Activated CD4-positive, alpha-beta T cell treated with anti-CD3 and anti-CD28 coated beads, Interleukin-2, Interleukin-6, amounts not matched to agents 100 ng/mL and 50 ng/mL, durations not matched to agents 16 hours and 8 hours (primary cell): ENCODE data around the gene APOBEC3C.
A peak's percentile ranks its signal among the peaks of the same experiment; 100 is the strongest.
"Not testable (repeated sequence)": the region's sequence is repeated elsewhere in the genome, so short reads cannot be mapped to it uniquely, and the experiment has no call there.

Source experiments
- DNase-seq: peaks from one replicate; pipeline ENCODE4 v3.0.0-alpha.2; 2020

APOBEC3C gene

GRCh38 chr22:39013942-39014722 lies at the start of gene APOBEC3C:
Gene APOBEC3C, plus strand, starts transcription at chr22:39014257. Its CDS starts 106 bp downstream, at chr22:39014363.
- peak; percentile 90 for DNase-seq

DNA sequence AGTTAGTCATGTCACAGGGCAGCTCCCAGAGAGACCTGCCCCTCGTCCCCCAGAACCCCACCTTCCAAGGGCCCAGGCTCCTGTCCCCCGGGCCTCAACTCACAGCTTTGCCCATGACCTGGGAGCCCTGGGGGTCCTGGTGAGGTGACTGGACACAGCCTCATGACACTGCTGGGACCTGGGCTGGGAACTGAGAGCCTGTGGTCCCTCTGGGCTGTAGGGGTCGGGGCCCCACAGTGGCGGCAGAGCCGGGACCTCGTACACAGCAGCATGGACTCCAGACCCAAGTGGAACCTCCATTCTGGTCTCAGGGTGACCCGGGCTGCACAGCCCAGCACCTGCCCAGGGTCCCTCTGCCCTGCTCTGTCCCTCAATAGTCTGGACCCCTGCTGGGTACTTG lies 49.8 kb upstream of the APOBEC3C start:
- no peak for DNase-seq

GRCh38 chr22:38964989-38965388 lies 49.1 kb upstream of the APOBEC3C start:
- no peak for DNase-seq

DNA sequence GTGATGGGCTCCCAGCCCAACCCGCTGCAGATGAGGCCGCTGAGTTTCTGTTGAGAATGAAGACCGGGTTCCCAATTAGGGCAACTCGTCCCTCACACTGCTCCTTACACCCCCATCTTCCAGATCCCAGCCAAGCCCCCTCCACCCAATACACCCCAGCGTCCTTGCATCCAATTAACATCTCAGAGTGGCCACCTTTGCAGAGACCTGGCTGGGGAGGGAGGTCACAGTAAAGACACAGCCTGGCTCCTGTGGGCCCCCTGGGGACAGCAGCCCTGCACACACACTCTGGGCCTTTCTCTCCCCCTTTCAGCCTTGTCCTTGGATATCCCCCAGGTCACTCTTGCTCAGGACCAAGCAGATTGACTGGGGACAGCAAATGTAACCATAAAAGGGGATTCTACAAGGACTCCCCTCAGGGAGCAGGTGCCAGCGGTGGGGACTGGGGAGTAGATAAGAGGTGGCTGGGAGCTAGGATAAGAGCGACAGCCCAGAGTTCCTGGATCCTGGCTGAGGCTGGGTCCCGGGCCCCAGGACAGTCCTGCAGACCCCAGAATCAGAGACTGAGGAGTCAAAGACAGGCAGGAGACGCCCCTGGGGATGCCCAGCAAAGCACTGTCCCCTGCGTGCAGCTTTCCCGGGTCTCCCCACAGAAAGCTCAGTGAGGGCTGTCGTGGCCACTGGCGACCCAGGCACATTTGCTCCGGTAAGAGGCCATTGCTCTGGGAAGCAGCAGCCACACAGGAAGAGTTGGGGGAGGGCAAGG lies 48.3 kb upstream of the APOBEC3C start:
- DNase-seq: no peak

- no peak for DNase-seq
Observed at GRCh38 chr22:38966380-38966702, 47.7 kb upstream of the APOBEC3C start.

- no peak for DNase-seq
Observed at GRCh38 chr22:38966942-38967341, 47.1 kb upstream of the APOBEC3C start.

DNA sequence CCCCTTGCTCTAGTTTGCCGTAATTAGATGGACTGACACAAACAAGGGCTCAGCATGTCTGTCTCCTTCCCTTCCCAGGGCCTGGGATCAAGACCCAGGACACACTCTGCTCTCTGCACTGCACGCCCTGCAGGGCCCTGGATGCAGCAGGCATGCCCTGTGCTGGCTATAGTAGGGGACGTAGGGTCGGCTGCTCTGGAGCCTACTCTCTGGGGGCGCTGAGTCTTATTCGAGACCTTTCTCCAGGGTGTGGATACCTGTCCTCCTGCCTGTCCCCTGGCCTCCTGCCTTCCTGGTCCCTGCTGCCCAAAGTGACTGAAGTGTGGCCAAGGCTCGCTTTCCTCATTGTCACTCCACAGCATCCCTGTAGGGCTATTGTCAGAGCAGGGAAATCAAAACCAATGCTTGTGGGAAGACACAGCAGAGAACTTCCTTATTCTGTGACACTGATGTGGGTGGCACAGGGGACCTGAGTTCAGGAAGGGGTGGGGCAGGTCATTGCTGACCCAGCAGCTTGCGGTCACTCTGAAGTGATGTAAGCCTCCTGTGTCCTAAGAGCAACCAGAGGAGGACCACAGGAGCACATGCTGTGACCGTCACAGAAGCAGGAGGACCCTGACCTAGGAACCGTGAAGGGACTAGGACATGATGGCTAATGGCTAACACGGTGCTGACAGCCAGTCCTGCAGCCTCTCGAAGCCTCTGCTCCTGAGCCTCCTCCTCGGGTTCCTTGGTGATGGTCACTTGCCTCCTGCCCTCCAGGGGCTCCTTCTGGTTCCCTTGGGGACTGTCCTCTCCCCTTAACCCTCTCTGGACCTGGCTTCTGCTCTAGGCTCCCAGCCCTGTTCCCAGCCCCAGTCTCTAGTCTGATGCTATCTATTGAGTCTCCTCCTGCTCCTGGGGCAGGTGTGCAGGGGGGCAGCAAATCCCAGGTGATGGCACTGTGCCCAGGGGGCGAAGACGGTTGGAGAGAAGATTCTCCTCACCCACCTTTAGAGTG lies 46.3 kb upstream of the APOBEC3C start:
- DNase-seq: no peak

DNA sequence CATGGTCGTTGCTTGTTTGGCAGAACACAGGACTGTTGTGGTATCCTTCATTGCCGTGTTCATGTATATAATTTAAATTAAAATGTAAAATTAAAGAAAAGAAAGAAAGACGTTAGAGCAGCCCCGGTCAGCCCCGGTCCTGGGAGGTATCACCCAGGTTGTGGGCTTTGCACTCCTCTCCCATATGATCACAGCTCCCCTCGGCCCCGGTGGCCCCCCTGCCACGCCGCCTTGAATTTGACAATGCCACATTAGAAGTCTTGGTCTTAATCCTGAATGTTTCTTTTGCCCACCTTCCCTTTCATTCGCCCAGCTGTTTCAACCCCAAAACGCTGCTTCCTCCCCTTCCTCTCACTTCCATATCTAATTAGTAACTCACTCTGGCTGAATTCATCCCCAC lies 45.3 kb upstream of the APOBEC3C start:
- no peak for DNase-seq

- DNase-seq: no peak
Observed at GRCh38 chr22:38970551-38970950, 43.5 kb upstream of the APOBEC3C start.

DNA sequence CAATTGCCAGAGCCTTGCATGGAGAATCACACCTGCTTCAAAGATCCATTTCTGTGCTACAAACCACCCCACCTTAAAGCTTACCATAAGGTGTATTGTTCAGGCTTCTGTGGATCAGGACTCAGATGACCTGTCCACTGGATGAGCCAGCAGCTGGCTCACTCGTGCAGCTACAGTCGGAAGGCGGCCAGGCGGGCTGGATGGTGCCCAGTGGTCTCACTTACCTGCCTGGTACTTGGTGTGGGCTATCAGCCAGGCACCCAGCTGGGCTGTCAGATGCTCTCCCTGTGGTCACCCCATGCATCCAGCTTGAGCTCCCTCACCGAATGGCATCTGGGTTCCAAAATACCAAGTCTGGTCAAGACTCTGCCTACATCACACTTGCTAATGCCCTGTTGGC lies 42.9 kb upstream of the APOBEC3C start:
- DNase-seq: no peak

DNA sequence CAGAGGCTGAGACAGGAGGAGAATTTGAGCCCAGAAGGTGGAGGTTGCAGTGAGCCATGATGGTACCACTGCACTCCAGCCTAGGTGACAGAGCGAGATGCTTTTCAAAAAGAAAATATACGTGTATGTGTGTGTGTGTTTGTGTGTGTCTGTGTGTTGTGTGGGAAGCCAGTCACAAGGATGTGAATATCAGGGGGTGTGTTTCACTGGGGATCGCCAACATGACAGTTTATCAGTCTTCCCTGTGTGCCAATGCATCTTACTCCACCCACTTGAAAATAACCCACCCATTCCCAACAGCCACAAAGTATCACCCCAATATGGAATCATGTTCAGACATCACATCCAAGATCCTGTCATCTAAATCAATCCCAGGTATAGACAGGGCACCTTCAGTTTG lies 42.3 kb upstream of the APOBEC3C start:
- no peak for DNase-seq

GRCh38 chr22:38972558-38972957 lies 41.5 kb upstream of the APOBEC3C start:
- DNase-seq: no peak

DNA sequence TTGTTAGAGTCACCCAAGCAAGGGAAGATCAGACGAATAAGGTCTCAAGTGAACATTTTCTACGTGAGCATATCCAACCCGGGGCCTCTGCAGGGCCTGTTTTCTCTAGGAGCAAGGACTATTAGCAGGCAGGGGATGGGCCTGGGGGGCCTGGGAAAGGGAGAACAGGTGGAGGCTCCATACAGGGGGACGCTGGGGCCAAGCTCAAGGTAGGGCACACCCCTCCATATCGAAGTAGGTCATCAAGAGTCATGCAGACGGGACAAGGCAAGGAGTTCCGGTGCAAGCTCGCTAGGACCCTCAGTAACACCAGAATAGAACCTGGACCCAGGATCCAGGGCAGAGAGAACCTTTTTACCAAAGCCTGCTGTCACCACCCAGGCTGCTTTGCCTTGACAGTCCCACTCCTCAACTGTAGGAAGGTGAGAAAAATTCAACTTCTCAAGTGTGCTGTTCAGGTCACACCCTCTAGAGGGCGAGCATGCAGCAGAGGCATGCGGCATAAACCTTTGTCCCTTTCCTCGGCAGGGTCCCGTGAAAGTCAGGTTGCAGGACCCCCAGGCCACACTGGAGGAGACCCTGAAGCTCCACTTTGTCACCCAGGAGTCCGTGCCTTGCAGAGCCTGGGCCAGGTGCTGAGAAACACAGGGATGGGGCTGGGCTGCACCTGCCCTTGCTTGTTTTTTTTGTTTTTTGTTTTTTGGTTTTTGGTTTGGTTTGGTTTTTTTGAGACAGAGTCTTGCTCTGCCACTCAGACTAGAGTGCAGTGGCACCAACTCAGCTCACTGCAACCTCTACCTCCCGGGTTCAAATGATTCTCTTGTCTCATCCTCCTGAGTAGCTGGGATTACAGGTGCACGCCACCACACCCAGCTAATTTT lies 40.5 kb upstream of the APOBEC3C start:
- DNase-seq: peak; percentile 49

DNA sequence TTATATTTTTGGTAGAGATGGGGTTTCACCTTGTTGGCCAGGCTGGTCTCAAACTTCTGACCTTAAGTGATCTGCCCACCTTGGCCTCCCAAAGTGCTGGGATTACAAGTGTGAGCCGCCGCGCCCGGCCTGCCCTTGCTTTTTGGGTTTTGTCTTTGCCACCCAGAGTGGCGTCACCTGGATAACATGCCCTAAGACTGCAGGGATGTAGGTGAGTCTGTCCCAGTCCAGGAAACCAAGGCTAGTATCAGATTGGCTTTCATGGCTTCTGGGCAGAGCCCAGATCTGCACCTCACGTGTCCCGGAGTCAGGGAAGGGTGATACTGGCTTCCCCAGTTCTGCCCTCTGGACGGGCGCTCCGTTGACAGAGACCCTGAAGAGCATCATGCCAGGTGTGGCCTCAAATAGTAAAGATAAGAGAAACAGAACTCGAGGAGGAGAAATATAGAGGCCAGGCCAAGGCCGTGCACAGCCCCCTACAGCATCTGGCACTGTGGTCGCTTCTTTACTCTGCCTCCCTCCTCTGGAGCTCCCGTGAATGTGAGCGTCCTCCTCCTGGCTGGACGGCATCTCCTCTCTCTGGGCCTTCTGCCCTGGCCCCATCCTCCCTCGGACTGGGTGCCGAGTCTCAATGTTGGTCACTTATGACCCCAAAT lies 39.8 kb upstream of the APOBEC3C start:
- DNase-seq: no peak

DNA sequence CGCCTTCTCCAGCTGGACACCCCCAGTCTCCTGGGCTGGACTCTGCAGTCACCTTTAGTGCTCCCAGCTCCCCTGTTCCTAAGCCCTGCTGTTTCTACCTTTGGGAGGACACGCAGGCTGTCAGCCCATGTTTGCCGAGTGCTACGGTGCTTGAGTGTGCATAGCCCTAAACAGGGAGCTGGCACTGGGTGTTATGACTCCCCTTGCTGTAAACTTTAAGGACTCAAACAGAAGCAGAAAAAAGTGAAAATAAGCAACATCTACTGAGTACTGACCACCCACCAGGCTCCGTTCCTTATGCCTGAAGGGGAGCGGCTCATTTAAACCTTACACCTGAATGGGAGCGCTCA lies 39.3 kb upstream of the APOBEC3C start:
- DNase-seq: no peak

DNA sequence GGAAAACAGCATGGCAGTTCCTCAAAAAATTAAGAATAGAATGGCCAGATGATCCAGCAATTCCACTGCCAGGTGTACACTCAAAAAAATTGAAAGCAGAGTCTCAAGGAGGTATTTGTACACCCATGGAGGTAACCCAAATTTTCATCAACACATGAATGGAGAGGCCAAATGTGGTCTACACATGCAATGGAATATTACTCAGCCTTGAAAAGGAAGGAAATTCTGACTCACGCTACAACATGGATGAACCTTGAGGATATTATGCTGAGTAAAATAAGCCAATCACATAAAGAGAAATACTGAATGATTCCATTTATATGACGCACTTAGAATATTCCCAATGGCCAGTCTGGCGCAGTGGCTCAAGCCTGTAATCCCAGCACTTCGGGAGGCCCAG lies 36.8 kb upstream of the APOBEC3C start:
- not testable (repeated sequence) for DNase-seq

DNA sequence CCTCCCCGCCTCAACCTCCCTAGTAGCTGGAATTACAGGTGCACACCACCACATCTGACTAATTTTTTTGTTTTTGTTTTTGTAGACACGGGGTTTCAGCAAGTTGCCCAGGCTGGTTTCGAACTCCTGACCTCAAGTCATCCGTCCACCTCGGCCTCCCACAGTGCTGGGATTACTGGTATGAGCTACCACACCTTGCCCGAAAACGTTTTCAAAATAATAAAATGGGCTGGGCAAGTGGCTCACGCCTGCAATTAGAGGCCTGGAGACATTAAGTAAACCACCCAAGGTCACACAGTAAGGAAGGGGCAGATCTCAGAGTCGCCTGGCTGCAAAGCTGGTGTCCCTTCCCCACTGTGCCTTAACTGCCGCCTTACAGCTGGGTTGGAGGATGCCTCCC lies 33.5 kb upstream of the APOBEC3C start:
- DNase-seq: not testable (repeated sequence)

- no peak for DNase-seq
Observed at GRCh38 chr22:38981005-38981991, 32.8 kb upstream of the APOBEC3C start.

GRCh38 chr22:38981992-38982927 lies 31.8 kb upstream of the APOBEC3C start, which contains the start of gene APOBEC3B:
Gene APOBEC3B, plus strand, starts transcription at chr22:38982347. Its CDS starts 107 bp downstream, at chr22:38982454.
- peak; percentile 69 for DNase-seq
